Panc1 (cell line): ENCODE data around the gene LLGL1. TPM values are rescaled to one million over a fixed set of nuclear protein-coding genes. Genes with fewer than 3 reads are reported as not detected.

Experiments
- ATAC-seq: fragments of 200-7000 bp; cut with Tn5 transposase; 2 replicates; pipeline ENCODE4 v1.9.1; 2020; ENCODE audit warnings: mild to moderate bottlenecking, moderate library complexity
- BruUV-seq: library from RNA; stranded (reverse); fragments of 400-500 nt; replicated peaks from 2 replicates; lab custom pipeline; 2021; lab: Mats Ljungman, UMichigan
- CTCF ChIA-PET: fragments of 300-600 bp; sonication (Branson Sonifier 250); formaldehyde crosslinking; loops from one replicate; lab custom pipeline; 2022; ENCODE audit warnings: antibody characterized with exemption; lab: Charles Lee
- POLR2A ChIA-PET: fragments of 300-600 bp; sonication (Branson Sonifier 250); formaldehyde crosslinking; loops from one replicate; lab custom pipeline; 2022; ENCODE audit warnings: antibody characterized with exemption; lab: Charles Lee
- DNase-seq: peaks from one replicate; pipeline ENCODE4 v3.0.0-alpha.2; 2010; ENCODE audit warnings: low read depth, low spot score
- H3K27ac ChIP-seq: 2 replicates; pipeline ENCODE4 v1.5.1; 2011; ENCODE audit warnings: mild to moderate bottlenecking, low read length, inconsistent platforms
- H3K27me3 ChIP-seq: fragments of 200-500 bp; sonication (Bioruptor generic); 2 replicates; pipeline ENCODE4 v1.6.0; 2014; ENCODE audit warnings: low read length, inconsistent platforms; ENCODE audit not compliant: control insufficient read depth, insufficient read depth
- H3K36me3 ChIP-seq: fragments of 200-500 bp; sonication (Bioruptor generic); 2 replicates; pipeline ENCODE4 v1.5.1; 2014; ENCODE audit warnings: inconsistent platforms, mild to moderate bottlenecking, low read length, moderate library complexity; ENCODE audit not compliant: control insufficient read depth, insufficient read depth
- H3K4me1 ChIP-seq: 2 replicates; pipeline ENCODE4 v1.5.1; 2011; ENCODE audit warnings: inconsistent platforms, mild to moderate bottlenecking, low read length, moderate library complexity; ENCODE audit not compliant: control insufficient read depth, insufficient read depth
- H3K4me3 ChIP-seq, 2 experiments: 2 replicates each; pipeline ENCODE4 v1.5.1; 2011 to 2012; ENCODE audit warnings: low read depth in 2 of 2, low read length in 2 of 2, mild to moderate bottlenecking in 2 of 2, inconsistent platforms in 1 of 2, moderate library complexity in 1 of 2
- H3K9me3 ChIP-seq: fragments of 200-500 bp; sonication (Bioruptor generic); 2 replicates; pipeline ENCODE4 v1.5.1; 2014; ENCODE audit warnings: low read depth, mild to moderate bottlenecking, inconsistent platforms, low read length, moderate library complexity; ENCODE audit not compliant: control insufficient read depth, insufficient read depth
- CTCF ChIP-seq: fragments of 450-650 bp; IDR thresholded peaks from 2 replicates; pipeline ENCODE4 v1.5.1; 2017; ENCODE audit warnings: mild to moderate bottlenecking
- POLR2AphosphoS5 ChIP-seq: IDR thresholded peaks from 2 replicates; pipeline ENCODE4 v1.6.1; 2012; ENCODE audit warnings: mild to moderate bottlenecking, low read depth, low read length, moderate library complexity
- REST ChIP-seq, 2 experiments: IDR thresholded peaks; 2 replicates each; pipeline ENCODE4 v1.6.1; 2011 to 2012; ENCODE audit warnings: low read depth in 2 of 2, control low read depth in 1 of 2, low read length in 1 of 2, mild to moderate bottlenecking in 1 of 2, moderate library complexity in 1 of 2; ENCODE audit not compliant: insufficient read depth in 1 of 2
- SIN3A ChIP-seq: IDR thresholded peaks from 2 replicates; pipeline ENCODE4 v1.6.1; 2012; ENCODE audit warnings: low read depth, mild to moderate bottlenecking, low read length, moderate library complexity, borderline replicate concordance; ENCODE audit not compliant: insufficient read depth
- TCF7L2 ChIP-seq: IDR thresholded peaks from 2 replicates; pipeline ENCODE4 v1.6.1; 2011; ENCODE audit warnings: mild to moderate bottlenecking, low read depth, low read length, inconsistent platforms
- in situ Hi-C: cut with HindIII; loops from 2 replicates; pipeline ENCODE4 v1.10.0; 2016; ENCODE audit warnings: low sequenced_read_pairs, low pct_unique_long_range_greater_than_20kb
- intact Hi-C: fragments of 100-400 bp; cut with micrococcal nuclease; formaldehyde crosslinking; loops from one replicate; pipeline ENCODE4 v1.10.0; 2022; ENCODE audit not compliant: unreplicated experiment
- total RNA-seq: library from RNA; stranded (reverse); gene quantifications from one replicate; pipeline ENCODE4 v1.2.1, GENCODE V29; 2021; ENCODE audit not compliant: unreplicated experiment

LLGL1 gene
- total RNA-seq, 1 experiment from 2014 or later = 18.4 TPM

- DNase-seq (no peak), ATAC-seq (no peak)
- peak overlapping the region; percentile 76 for H3K27ac ChIP-seq
- H3K27me3 ChIP-seq = no peaks in the 10 kb centered on the region
- peaks cover 2% of the 10 kb centered on the region for H3K4me1 ChIP-seq
- H3K4me3 ChIP-seq = peak overlapping the region; percentile 72 to 80
- in situ Hi-C loops = no loop called here
- TF ChIP-seq REST (IDR thresholded peaks at IDR 0.05; ENCODE audit: insufficient read depth in 1 of 2, low read depth in 2 of 2, low read length in 1 of 2) = no peak
- no peak for TF ChIP-seq SIN3A
- no peak for TF ChIP-seq CTCF
- TF ChIP-seq TCF7L2 = no peak
- no peak for TF ChIP-seq POLR2AphosphoS5
- H3K9me3 ChIP-seq = no peaks in the 10 kb centered on the region
- ChIA-PET POLR2A (no interaction called here), CTCF (no interaction called here)
- no peaks in the 10 kb centered on the region for H3K36me3 ChIP-seq
- intact Hi-C loops = no loop called here
- no TSS peak for BruUV-seq
Observed at GRCh38 chr17:18226284-18226945, 980 bp downstream of the LLGL1 start.

GRCh38 chr17:18227635-18228034 lies 2.2 kb downstream of the LLGL1 start:
- CTCF ChIA-PET = no interaction called here
- ATAC-seq (no peak), DNase-seq (no peak)
- no peaks in the 10 kb centered on the region for H3K27me3 ChIP-seq
- no TSS peak for BruUV-seq
- H3K9me3 ChIP-seq = no peaks in the 10 kb centered on the region
- H3K27ac ChIP-seq = no peak overlapping the region
- no peak overlapping the region for H3K4me3 ChIP-seq
- POLR2A ChIA-PET = no interaction called here
- intact Hi-C loops (no loop called here), in situ Hi-C loops (no loop called here)
- H3K36me3 ChIP-seq = no peaks in the 10 kb centered on the region
- peaks cover 2% of the 10 kb centered on the region; the same call in 1 of the 2 replicates for H3K4me1 ChIP-seq
- no peak for TF ChIP-seq TCF7L2
- TF ChIP-seq POLR2AphosphoS5 = no peak
- no peak for TF ChIP-seq REST (IDR thresholded peaks at IDR 0.05; ENCODE audit: insufficient read depth in 1 of 2, low read depth in 2 of 2, low read length in 1 of 2)
- no peak for TF ChIP-seq SIN3A
- no peak for TF ChIP-seq CTCF
